A549 (cell line): ENCODE measurements around the gene GMPR. TPM values are rescaled to one million over a fixed set of nuclear protein-coding genes. Genes with fewer than 3 reads are reported as not detected.

Source experiments
- ATAC-seq, 2 experiments: fragments of 200-7000 bp in 1 of 2; fragments of >200 bp in 1 of 2; cut with Nextera tagmentation in 1 of 2; cut with Tn5 transposase in 1 of 2; 3 replicates each; pipeline versions ENCODE4 v1.8.0 to v1.9.1; 2018 to 2020; ENCODE audit warnings: mild to moderate bottlenecking in 1 of 2, moderate library complexity in 1 of 2
- CTCF ChIA-PET: fragments of 300-600 bp; sonication (Branson Sonifier 250); formaldehyde crosslinking; extraction: SDS; loops from one replicate; lab custom pipeline; 2021; ENCODE audit warnings: antibody characterized with exemption, inconsistent platforms; lab: Yijun Ruan, JAX
- POLR2A ChIA-PET: fragments of 350-600 bp; formaldehyde crosslinking; extraction: SDS; loops from one replicate; lab custom pipeline; 2021; ENCODE audit warnings: antibody characterized with exemption, inconsistent platforms; lab: Yijun Ruan, JAX
- DNase-seq, 2 experiments: peaks; one replicate each; pipeline versions ENCODE4 v3.0.0 to v3.0.0-alpha.2; 2011 to 2016; ENCODE audit warnings: low read depth in 1 of 2, low spot score in 1 of 2
- FAIRE-seq: peaks from 2 replicates; lab custom pipeline; 2011; peaks lifted over from hg19 to GRCh38; lab: Jason Lieb, UNC
- H3K27ac ChIP-seq, 2 experiments: fragments of >200 bp; sonication (Bioruptor Twin); formaldehyde crosslinking; 3 replicates each; pipeline ENCODE4 v1.5.1; 2016 to 2017
- H3K4me1 ChIP-seq: fragments of >200 bp; sonication (Bioruptor Twin); formaldehyde crosslinking; 3 replicates; pipeline ENCODE4 v1.6.1; 2016
- H3K4me2 ChIP-seq: fragments of >200 bp; sonication (Bioruptor Twin); formaldehyde crosslinking; 3 replicates; pipeline ENCODE4 v1.6.1; 2016
- H3K4me3 ChIP-seq: fragments of >200 bp; sonication (Bioruptor Twin); formaldehyde crosslinking; 3 replicates; pipeline ENCODE4 v1.5.1; 2016
- H3K9me3 ChIP-seq: fragments of >200 bp; sonication (Bioruptor Twin); formaldehyde crosslinking; 3 replicates; pipeline ENCODE4 v1.6.1; 2016
- CBX2 ChIP-seq: fragments of 200-600 bp; sonication (generic); IDR thresholded peaks from 2 replicates; pipeline ENCODE4 v1.6.1; 2016; ENCODE audit warnings: low read depth, mild to moderate bottlenecking, borderline replicate concordance
- EHF ChIP-seq: fragments of 250-450 bp; sonication (Bioruptor Pico); IDR thresholded peaks from 2 replicates; pipeline ENCODE4 v1.5.0; 2020; ENCODE audit warnings: mild to moderate bottlenecking
- EHMT2 ChIP-seq: fragments of 200-600 bp; sonication (generic); IDR thresholded peaks from 2 replicates; pipeline ENCODE4 v1.6.1; 2016; ENCODE audit warnings: antibody characterized with exemption, low read depth, mild to moderate bottlenecking, moderate library complexity
- EP300 ChIP-seq, 2 experiments: fragments of >200 bp; sonication (Bioruptor Twin); formaldehyde crosslinking; IDR thresholded peaks; 2 replicates in 1 of 2; 3 replicates in 1 of 2; pipeline ENCODE4 v1.6.1; 2016 to 2017
- ESRRA ChIP-seq: fragments of 150-350 bp; IDR thresholded peaks from 2 replicates; pipeline ENCODE4 v1.6.1; 2014; ENCODE audit warnings: mild to moderate bottlenecking, low read length, borderline replicate concordance
- FOSL2 ChIP-seq, 2 experiments: fragments of 450-650 bp in 1 of 2; fragments of >200 bp in 1 of 2; sonication (Bioruptor Twin) in 1 of 2; formaldehyde crosslinking; IDR thresholded peaks; 2 replicates each; pipeline versions ENCODE4 v1.5.0 to v1.6.1; 2016 to 2020; ENCODE audit warnings: mild to moderate bottlenecking in 1 of 2, moderate library complexity in 1 of 2
- GATA3 ChIP-seq: IDR thresholded peaks from 2 replicates; pipeline ENCODE4 v1.6.1; 2012; ENCODE audit warnings: borderline replicate concordance
- HDAC2 ChIP-seq: fragments of 200-600 bp; sonication (generic); IDR thresholded peaks from 2 replicates; pipeline ENCODE4 v1.6.1; 2016
- HOXA7 ChIP-seq: fragments of 250-450 bp; sonication (Bioruptor Pico); IDR thresholded peaks from 2 replicates; pipeline ENCODE4 v1.5.0; 2020; ENCODE audit warnings: mild to moderate bottlenecking, moderate library complexity
- HOXB5 ChIP-seq: fragments of 250-450 bp; sonication (Bioruptor Pico); IDR thresholded peaks from 2 replicates; pipeline ENCODE4 v1.5.0; 2020; ENCODE audit warnings: mild to moderate bottlenecking, moderate library complexity
- JUN ChIP-seq, 2 experiments: fragments of >200 bp; sonication (Bioruptor Twin); formaldehyde crosslinking; IDR thresholded peaks; 2 replicates in 1 of 2; 3 replicates in 1 of 2; pipeline ENCODE4 v1.6.1; 2016 to 2017
- KDM1A ChIP-seq: fragments of 200-600 bp; sonication (generic); IDR thresholded peaks from 2 replicates; pipeline ENCODE4 v1.6.1; 2016; ENCODE audit warnings: low read depth, mild to moderate bottlenecking
- KDM5A ChIP-seq: fragments of 200-600 bp; sonication (generic); IDR thresholded peaks from 2 replicates; pipeline ENCODE4 v1.6.1; 2016; ENCODE audit warnings: antibody characterized with exemption, mild to moderate bottlenecking
- MAZ ChIP-seq: fragments of 150-350 bp; IDR thresholded peaks from 2 replicates; pipeline ENCODE4 v1.6.1; 2014; ENCODE audit warnings: antibody characterized with exemption, low read depth, low read length, borderline replicate concordance
- NR3C1 ChIP-seq: fragments of >200 bp; sonication (Bioruptor Twin); formaldehyde crosslinking; IDR thresholded peaks from 3 replicates; pipeline ENCODE4 v1.6.1; 2017
- POLR2A ChIP-seq: IDR thresholded peaks from 2 replicates; pipeline ENCODE4 v1.6.1; 2012; ENCODE audit warnings: mild to moderate bottlenecking, low read length
- RCOR1 ChIP-seq: fragments of 150-350 bp; IDR thresholded peaks from 2 replicates; pipeline ENCODE4 v1.6.1; 2014; ENCODE audit warnings: antibody characterized with exemption, low read length, low read depth
- SMC3 ChIP-seq: fragments of >200 bp; sonication (Bioruptor Twin); formaldehyde crosslinking; IDR thresholded peaks from 3 replicates; pipeline ENCODE4 v1.6.1; 2018; ENCODE audit warnings: inconsistent platforms
- TP53 ChIP-seq: fragments of 250-450 bp; sonication (Bioruptor Pico); IDR thresholded peaks from 2 replicates; pipeline ENCODE4 v1.5.0; 2021; ENCODE audit warnings: mild to moderate bottlenecking, moderate library complexity
- ZC3H11A ChIP-seq: fragments of 450-650 bp; IDR thresholded peaks from 2 replicates; pipeline ENCODE4 v1.6.1; 2014; ENCODE audit warnings: antibody characterized with exemption, mild to moderate bottlenecking
- ZFP36 ChIP-seq: fragments of 450-650 bp; IDR thresholded peaks from 2 replicates; pipeline ENCODE4 v1.6.1; 2014; ENCODE audit warnings: borderline replicate concordance; ENCODE audit not compliant: partially characterized antibody
- ZSCAN20 ChIP-seq: fragments of 250-450 bp; sonication (Bioruptor Pico); IDR thresholded peaks from 2 replicates; pipeline ENCODE4 v1.8.0; 2022; ENCODE audit warnings: mild to moderate bottlenecking, moderate library complexity
- WGBS: methylation state at CpG from one replicate; pipeline ENCODE4 v1.1.6; 2017; ENCODE audit errors: missing lambda C conversion rate; 5-methylcytosine and 5-hydroxymethylcytosine counted together
- polyA plus RNA-seq, 4 experiments: library from polyadenylated mRNA; depleted of rRNA in 3 of 4; stranded (reverse); fragments of >200 nt; fragmentation: RNase III in 1 of 4; extraction: RNeasy Plus Mini Kit Qiagen cat#74134 plus additional on column Dnase treatment in 1 of 4; gene quantifications; 2 replicates in 3 of 4; 3 replicates in 1 of 4; pipeline ENCODE4 v1.2.3, GENCODE V29; 2011 to 2017
- TF ChIP-seq, protein P1 (sequence below): fragments of 450-650 bp; IDR thresholded peaks from 2 replicates; pipeline ENCODE4 v1.6.1; 2014; ENCODE audit warnings: antibody characterized with exemption
- TF ChIP-seq, protein P2 (sequence below): IDR thresholded peaks from 2 replicates; pipeline ENCODE4 v1.6.1; 2012
- TF ChIP-seq, protein P3 (sequence below): fragments of >200 bp; sonication (Bioruptor Twin); formaldehyde crosslinking; IDR thresholded peaks from 3 replicates; pipeline ENCODE4 v1.6.1; 2016
- TF ChIP-seq, protein P4 (sequence below): fragments of 250-450 bp; sonication (Bioruptor Pico); IDR thresholded peaks from 2 replicates; pipeline ENCODE4 v1.5.0; 2020; ENCODE audit warnings: low read depth, mild to moderate bottlenecking, moderate library complexity

The GMPR gene
- polyA plus RNA-seq, 2 of the 4 experiments (the other 2 are of a cell fraction) = 0.23 to 0.34 TPM

DNA sequence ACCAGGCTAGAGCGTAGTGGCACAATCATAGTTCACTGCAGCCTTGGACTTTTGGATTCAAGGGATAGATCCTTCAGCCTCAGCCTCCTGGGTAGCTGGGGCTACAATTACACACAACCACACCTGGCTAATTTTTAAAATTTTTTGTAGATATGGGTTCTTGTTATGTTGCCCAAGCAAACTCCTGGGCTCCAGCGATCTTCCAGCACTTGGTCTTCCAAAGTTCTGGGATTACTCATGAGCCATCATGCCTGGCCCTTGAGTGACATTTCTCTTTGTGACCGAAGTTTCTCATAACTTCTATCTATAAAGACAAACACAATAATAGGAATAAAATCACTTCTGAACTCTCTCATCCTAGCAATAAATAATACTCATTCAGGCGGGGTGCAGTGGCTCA is 26.1 kb upstream of the GMPR start:
- FAIRE-seq (no peak), ATAC-seq (no peak), DNase-seq (no peak)
- H3K4me3 ChIP-seq = no peak overlapping the region
- no peak overlapping the region for H3K27ac ChIP-seq
- POLR2A ChIA-PET = no interaction called here
- H3K4me1 ChIP-seq = no peaks in the 10 kb centered on the region
- H3K9me3 ChIP-seq = no peaks in the 10 kb centered on the region
- no peak overlapping the region for H3K4me2 ChIP-seq
- WGBS = 40% methylated on average over 4 of the region's 4 CpGs
- TF ChIP-seq KDM1A (no peak), HOXB5 (no peak), EP300 (IDR thresholded peaks at IDR 0.05) (no peak), ZSCAN20 (CRISPR knock-in tag) (no peak), HDAC2 (no peak), POLR2A (no peak), RCOR1 (no peak), ZC3H11A (no peak), MAZ (no peak), FOSL2 (IDR thresholded peaks at IDR 0.05) (no peak), FOSL2 (CRISPR knock-in tag; IDR thresholded peaks at IDR 0.05) (no peak), ZFP36 (no peak), ESRRA (no peak), NR3C1 (no peak), GATA3 (no peak)
- TF ChIP-seq, protein P1, sequence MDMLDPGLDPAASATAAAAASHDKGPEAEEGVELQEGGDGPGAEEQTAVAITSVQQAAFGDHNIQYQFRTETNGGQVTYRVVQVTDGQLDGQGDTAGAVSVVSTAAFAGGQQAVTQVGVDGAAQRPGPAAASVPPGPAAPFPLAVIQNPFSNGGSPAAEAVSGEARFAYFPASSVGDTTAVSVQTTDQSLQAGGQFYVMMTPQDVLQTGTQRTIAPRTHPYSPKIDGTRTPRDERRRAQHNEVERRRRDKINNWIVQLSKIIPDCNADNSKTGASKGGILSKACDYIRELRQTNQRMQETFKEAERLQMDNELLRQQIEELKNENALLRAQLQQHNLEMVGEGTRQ = no peak
- TF ChIP-seq, protein P2, sequence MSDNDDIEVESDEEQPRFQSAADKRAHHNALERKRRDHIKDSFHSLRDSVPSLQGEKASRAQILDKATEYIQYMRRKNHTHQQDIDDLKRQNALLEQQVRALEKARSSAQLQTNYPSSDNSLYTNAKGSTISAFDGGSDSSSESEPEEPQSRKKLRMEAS = no peak
- CTCF ChIA-PET = no interaction called here

DNA sequence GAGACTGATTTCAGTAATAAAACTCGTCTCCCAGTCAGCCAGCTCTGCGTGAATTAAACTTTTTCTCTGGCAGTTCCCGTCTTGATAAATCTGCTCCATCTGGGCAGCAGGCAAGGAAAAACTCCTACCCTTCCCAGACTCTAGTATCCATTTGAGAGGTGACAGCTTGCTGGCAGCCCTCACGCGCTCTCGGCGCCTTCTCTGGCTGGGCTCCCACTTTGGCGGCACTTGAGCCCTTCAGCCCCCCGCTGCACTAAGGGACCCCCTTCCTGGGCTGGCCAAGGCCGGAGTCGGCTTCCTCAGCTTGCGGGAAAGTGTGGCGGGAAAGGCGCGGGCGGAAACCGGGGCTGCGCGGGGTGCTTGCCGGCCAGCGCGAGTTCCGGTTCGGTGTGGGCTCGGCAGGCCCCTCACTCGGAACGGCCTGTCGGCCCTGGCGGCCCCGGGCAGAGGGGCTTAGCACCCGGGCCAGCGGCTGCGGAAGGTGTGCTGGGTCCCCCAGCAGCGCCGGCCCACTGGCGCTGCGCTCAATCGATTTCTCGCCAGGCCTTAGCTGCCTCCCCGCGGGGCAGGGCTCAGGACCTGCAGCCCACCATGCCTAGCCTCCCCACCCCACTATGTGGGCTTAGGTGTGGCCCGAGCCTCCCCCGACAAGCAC is 21.8 kb upstream of the GMPR start:
- no peak for DNase-seq
- no peak overlapping the region for H3K27ac ChIP-seq
- 49% methylated on average over 7 of the region's 43 CpGs for WGBS
- H3K4me2 ChIP-seq = no peak overlapping the region
- CTCF ChIA-PET = interaction anchor here (0.7 to 0.9 kb wide), 2 partner anchors 10 to 392 kb away, joined by 3 to 4 read pairs; no protein-coding TSS in a partner anchor
- TF ChIP-seq SMC3 (no peak), EHF (CRISPR knock-in tag) (no peak), KDM5A (no peak), NR3C1 (no peak), POLR2A (no peak), HDAC2 (no peak), JUN (IDR thresholded peaks at IDR 0.05) (no peak), TP53 (no peak), FOSL2 (IDR thresholded peaks at IDR 0.05) (no peak), FOSL2 (CRISPR knock-in tag; IDR thresholded peaks at IDR 0.05) (no peak), EHMT2 (no peak), HOXA7 (CRISPR knock-in tag) (no peak), CBX2 (no peak), ZSCAN20 (CRISPR knock-in tag) (no peak)
- TF ChIP-seq, protein P3, sequence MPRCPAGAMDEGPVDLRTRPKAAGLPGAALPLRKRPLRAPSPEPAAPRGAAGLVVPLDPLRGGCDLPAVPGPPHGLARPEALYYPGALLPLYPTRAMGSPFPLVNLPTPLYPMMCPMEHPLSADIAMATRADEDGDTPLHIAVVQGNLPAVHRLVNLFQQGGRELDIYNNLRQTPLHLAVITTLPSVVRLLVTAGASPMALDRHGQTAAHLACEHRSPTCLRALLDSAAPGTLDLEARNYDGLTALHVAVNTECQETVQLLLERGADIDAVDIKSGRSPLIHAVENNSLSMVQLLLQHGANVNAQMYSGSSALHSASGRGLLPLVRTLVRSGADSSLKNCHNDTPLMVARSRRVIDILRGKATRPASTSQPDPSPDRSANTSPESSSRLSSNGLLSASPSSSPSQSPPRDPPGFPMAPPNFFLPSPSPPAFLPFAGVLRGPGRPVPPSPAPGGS = no peak
- TF ChIP-seq, protein P4, sequence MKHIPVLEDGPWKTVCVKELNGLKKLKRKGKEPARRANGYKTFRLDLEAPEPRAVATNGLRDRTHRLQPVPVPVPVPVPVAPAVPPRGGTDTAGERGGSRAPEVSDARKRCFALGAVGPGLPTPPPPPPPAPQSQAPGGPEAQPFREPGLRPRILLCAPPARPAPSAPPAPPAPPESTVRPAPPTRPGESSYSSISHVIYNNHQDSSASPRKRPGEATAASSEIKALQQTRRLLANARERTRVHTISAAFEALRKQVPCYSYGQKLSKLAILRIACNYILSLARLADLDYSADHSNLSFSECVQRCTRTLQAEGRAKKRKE (CRISPR knock-in tag) = no peak
- H3K9me3 ChIP-seq = no peaks in the 10 kb centered on the region
- POLR2A ChIA-PET = no interaction called here
- H3K4me3 ChIP-seq = no peak overlapping the region
- ATAC-seq = no peak
- FAIRE-seq = no peak
- no peaks in the 10 kb centered on the region for H3K4me1 ChIP-seq
